Endothelial cell of umbilical vein (primary cell): ENCODE data around the gene MRTFA. TPM values are rescaled to one million over a fixed set of nuclear protein-coding genes. Genes with fewer than 3 reads are reported as not detected.

ENCODE experiments used
- BruUV-seq: library from RNA; stranded (reverse); fragments of 400-500 nt; replicated peaks from 2 replicates; lab custom pipeline; 2021; lab: Mats Ljungman, UMichigan
- CTCF ChIA-PET: fragments of 300-600, 350-600 bp; sonication (Branson Sonifier 250); formaldehyde crosslinking; loops from one replicate; lab custom pipeline; 2021; ENCODE audit warnings: antibody characterized with exemption, inconsistent platforms; lab: Charles Lee
- POLR2A ChIA-PET: fragments of 300-600, 350-600 bp; sonication (Branson Sonifier 250); formaldehyde crosslinking; loops from one replicate; lab custom pipeline; 2021; ENCODE audit warnings: antibody characterized with exemption, inconsistent platforms; lab: Charles Lee
- DNase-seq: peaks from one replicate; pipeline ENCODE4 v3.0.0-alpha.2; 2011; ENCODE audit warnings: low read depth, low spot score
- FAIRE-seq: peaks from 2 replicates; lab custom pipeline; 2011; peaks lifted over from hg19 to GRCh38; lab: Jason Lieb, UNC
- H2AFZ ChIP-seq: 2 replicates; pipeline ENCODE4 v1.6.0; 2012; ENCODE audit warnings: low read depth, low read length, control low read depth, inconsistent platforms
- H3K27ac ChIP-seq: 2 replicates; pipeline ENCODE4 v1.5.1; 2011; ENCODE audit warnings: low read depth, mild to moderate bottlenecking, control low read depth, low read length, moderate library complexity; ENCODE audit not compliant: insufficient read depth
- H3K27me3 ChIP-seq, 2 experiments: 2 replicates each; pipeline versions ENCODE4 v1.6.0 to v1.6.1; 2011; ENCODE audit warnings: low read length in 2 of 2, mixed read lengths in 1 of 2; ENCODE audit not compliant: control insufficient read depth in 2 of 2, insufficient read depth in 2 of 2
- H3K36me3 ChIP-seq, 2 experiments: 2 replicates in 1 of 2; 3 replicates in 1 of 2; pipeline ENCODE4 v1.5.1; 2011; ENCODE audit warnings: low read length in 2 of 2, mild to moderate bottlenecking in 1 of 2, moderate library complexity in 1 of 2; ENCODE audit not compliant: control insufficient read depth in 2 of 2, insufficient read depth in 2 of 2; ENCODE audit errors: extremely low read depth in 1 of 2
- H3K4me1 ChIP-seq: 3 replicates; pipeline ENCODE4 v1.5.1; 2011; ENCODE audit warnings: mild to moderate bottlenecking, low read length; ENCODE audit not compliant: control insufficient read depth, insufficient read depth; ENCODE audit errors: extremely low read depth
- H3K4me2 ChIP-seq: 2 replicates; pipeline ENCODE4 v1.6.1; 2011; ENCODE audit warnings: low read length, control low read depth, mixed read lengths; ENCODE audit not compliant: insufficient read depth
- H3K4me3 ChIP-seq, 3 experiments: fragments of 200-600 bp in 1 of 3; sonication (generic), shearing (Covaris generic) in 1 of 3; replicated peaks in 1 of 3; 2 replicates each; pipeline ENCODE4 v1.5.1; 2011 to 2016; ENCODE audit warnings: control low read depth in 3 of 3, low read length in 3 of 3, mild to moderate bottlenecking in 2 of 3, inconsistent platforms in 1 of 3, low read depth in 1 of 3, moderate library complexity in 1 of 3; ENCODE audit not compliant: insufficient read depth in 1 of 3
- H3K79me2 ChIP-seq: 2 replicates; pipeline ENCODE4 v1.6.0; 2012; ENCODE audit warnings: low read length, inconsistent platforms; ENCODE audit not compliant: control insufficient read depth, insufficient read depth
- H3K9ac ChIP-seq: replicated peaks from 2 replicates; pipeline ENCODE3; 2011; ENCODE audit warnings: low read length, control low read depth; ENCODE audit not compliant: insufficient read depth; ENCODE audit errors: extremely low read depth
- H3K9me1 ChIP-seq: replicated peaks from 3 replicates; pipeline ENCODE4 v1.6.0; 2011; ENCODE audit warnings: mild to moderate bottlenecking, low read length; ENCODE audit not compliant: control insufficient read depth, insufficient read depth; ENCODE audit errors: extremely low read depth
- H3K9me3 ChIP-seq: replicated peaks from 2 replicates; pipeline ENCODE4 v1.5.1; 2012; ENCODE audit warnings: low read length, inconsistent platforms; ENCODE audit not compliant: control insufficient read depth, insufficient read depth
- H4K20me1 ChIP-seq: replicated peaks from 2 replicates; pipeline ENCODE3; 2011; ENCODE audit warnings: mild to moderate bottlenecking, low read length; ENCODE audit not compliant: control insufficient read depth, insufficient read depth; ENCODE audit errors: extremely low read depth
- EZH2 ChIP-seq: IDR thresholded peaks from 2 replicates; pipeline ENCODE4 v1.6.1; 2012; ENCODE audit warnings: borderline replicate concordance, low read depth, mild to moderate bottlenecking, moderate library complexity, low read length, inconsistent platforms; ENCODE audit not compliant: severe bottlenecking
- FOS ChIP-seq: IDR thresholded peaks from 2 replicates; pipeline ENCODE4 v1.6.1; 2011; ENCODE audit warnings: mild to moderate bottlenecking, low read length, moderate library complexity, borderline replicate concordance; ENCODE audit not compliant: insufficient read depth
- GATA2 ChIP-seq: IDR thresholded peaks from 2 replicates; pipeline ENCODE4 v1.7.0; 2011; ENCODE audit warnings: low read depth, mild to moderate bottlenecking, moderate library complexity, mixed read lengths, low read length; ENCODE audit not compliant: insufficient read length, insufficient read depth
- JUN ChIP-seq: IDR thresholded peaks from 2 replicates; pipeline ENCODE4 v1.6.1; 2011; ENCODE audit warnings: borderline replicate concordance, low read depth; ENCODE audit not compliant: insufficient read length, insufficient read depth
- MYC ChIP-seq: IDR thresholded peaks from one replicate; pipeline ENCODE4 v1.6.1; 2011; ENCODE audit warnings: mild to moderate bottlenecking, low read depth, low read length
- POLR2A ChIP-seq: IDR thresholded peaks from 2 replicates; pipeline ENCODE4 v1.6.1; 2012; ENCODE audit warnings: low read depth, mild to moderate bottlenecking, control low read depth, low read length
- POLR2AphosphoS5 ChIP-seq: IDR thresholded peaks from 2 replicates; pipeline ENCODE4 v1.6.1; 2012; ENCODE audit warnings: low read depth, mild to moderate bottlenecking, control low read depth, low read length, moderate library complexity; ENCODE audit not compliant: insufficient read depth
- dilution Hi-C: fragments of 300-500 bp; cut with MboI; formaldehyde crosslinking; loops from one replicate; pipeline ENCODE4 v1.15.0; 2019; ENCODE audit warnings: low sequenced_read_pairs; ENCODE audit not compliant: extremely low pct_ligation_motif_present
- intact Hi-C: fragments of 100-400 bp; cut with micrococcal nuclease; formaldehyde crosslinking; loops from one replicate; pipeline ENCODE4 v1.10.0; 2022
- polyA plus RNA-seq, 4 experiments: library from polyadenylated mRNA; depleted of rRNA in 3 of 4; stranded (reverse) in 3 of 4; unstranded in 1 of 4; fragments of >200 nt; gene quantifications; 2 replicates each; pipeline versions ENCODE4 v1.2.1 to v1.2.3, GENCODE V29; 2011 to 2012; ENCODE audit warnings: missing spikeins in 1 of 4
- total RNA-seq: library from RNA; stranded (reverse); gene quantifications from 2 replicates; pipeline ENCODE4 v1.2.3, GENCODE V29; 2021
- TF ChIP-seq, protein P1 (sequence below): IDR thresholded peaks from 2 replicates; pipeline ENCODE4 v1.6.1; 2011; ENCODE audit not compliant: insufficient read depth, insufficient read length
- TF ChIP-seq, protein P2 (sequence below), 2 donors: IDR thresholded peaks; 1 replicate in 1 of 2; 2 replicates in 1 of 2; pipeline ENCODE4 v1.5.1; 2011; ENCODE audit warnings: low read length in 2 of 2, mild to moderate bottlenecking in 2 of 2, moderate library complexity in 2 of 2, control low read depth in 1 of 2, inconsistent platforms in 1 of 2, low read depth in 1 of 2; ENCODE audit not compliant: insufficient read depth in 1 of 2; ENCODE audit errors: extremely low read depth in 1 of 2

The MRTFA gene
- total and polyA plus RNA-seq, 2 donors (not counting 3 experiments of a cell fraction or from before 2014, with no cell fraction given), result 13.6 to 44.1 TPM

GRCh38 chr22:40444178-40444831, 192.2 kb downstream of the MRTFA start:
- Histone ChIP-seq H4K20me1 (no peaks in the 10 kb centered on the region), H3K4me1 (no peaks in the 10 kb centered on the region), H3K27ac (no peak overlapping the region), H3K79me2 (no peaks in the 10 kb centered on the region), H3K4me3 (no peak overlapping the region), H2AFZ (no peak overlapping the region), H3K27me3 (no peaks in the 10 kb centered on the region), H3K4me2 (no peak overlapping the region), H3K36me3 (no peaks in the 10 kb centered on the region), H3K9me1 (no peaks in the 10 kb centered on the region), H3K9ac (no peak overlapping the region), H3K9me3 (no peaks in the 10 kb centered on the region)
- dilution Hi-C loops (no loop called here), intact Hi-C loops (no loop called here)
- FAIRE-seq, result no peak
- ChIA-PET POLR2A (no interaction called here), CTCF (interaction anchor here (0.6 kb wide), 1 partner anchor 317 kb away, joined by 3 read pairs; no protein-coding TSS in a partner anchor)
- BruUV-seq, result no TSS peak
- no peak for DNase-seq
- no peak for TF ChIP-seq POLR2A

DNA sequence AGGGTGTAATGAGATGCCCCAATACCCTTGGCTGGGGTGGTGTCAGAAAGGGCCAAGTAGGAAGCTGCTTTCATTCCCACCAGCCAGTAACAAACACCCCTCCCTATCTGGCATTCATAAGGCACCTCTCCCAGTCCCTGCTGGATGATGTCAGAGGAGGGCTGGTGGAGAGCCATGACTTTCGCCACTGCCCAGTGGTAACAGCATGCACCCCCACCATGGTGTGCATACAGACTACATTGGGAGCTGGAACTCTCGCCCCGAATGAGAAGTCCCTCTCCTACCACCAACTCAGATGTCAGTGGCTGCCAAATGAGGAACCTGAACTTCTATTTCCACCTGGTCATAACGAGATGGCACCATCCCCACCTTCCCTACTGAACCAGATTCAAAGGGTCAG, 192.8 kb downstream of the MRTFA start:
- Histone ChIP-seq H3K27ac (no peak overlapping the region), H3K9me1 (no peaks in the 10 kb centered on the region), H3K9ac (no peak overlapping the region), H3K9me3 (no peaks in the 10 kb centered on the region), H3K79me2 (no peaks in the 10 kb centered on the region), H2AFZ (no peak overlapping the region), H3K4me3 (no peak overlapping the region), H3K4me2 (no peak overlapping the region), H3K27me3 (no peaks in the 10 kb centered on the region), H4K20me1 (no peaks in the 10 kb centered on the region), H3K4me1 (no peaks in the 10 kb centered on the region), H3K36me3 (no peaks in the 10 kb centered on the region)
- intact Hi-C loops, result no loop called here
- DNase-seq (no peak), FAIRE-seq (no peak)
- ChIA-PET POLR2A (no interaction called here), CTCF (interaction anchor here (0.6 kb wide), 2 partner anchors 49 to 318 kb away, joined by 3 to 5 read pairs; no protein-coding TSS in a partner anchor)
- no TSS peak for BruUV-seq
- TF ChIP-seq FOS, result no peak
- TF ChIP-seq, protein P1, sequence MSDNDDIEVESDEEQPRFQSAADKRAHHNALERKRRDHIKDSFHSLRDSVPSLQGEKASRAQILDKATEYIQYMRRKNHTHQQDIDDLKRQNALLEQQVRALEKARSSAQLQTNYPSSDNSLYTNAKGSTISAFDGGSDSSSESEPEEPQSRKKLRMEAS, result no peak
- TF ChIP-seq EZH2, result no peak
- TF ChIP-seq GATA2, result no peak
- no peak for TF ChIP-seq POLR2AphosphoS5
- no peak for TF ChIP-seq JUN
- TF ChIP-seq, protein P2, sequence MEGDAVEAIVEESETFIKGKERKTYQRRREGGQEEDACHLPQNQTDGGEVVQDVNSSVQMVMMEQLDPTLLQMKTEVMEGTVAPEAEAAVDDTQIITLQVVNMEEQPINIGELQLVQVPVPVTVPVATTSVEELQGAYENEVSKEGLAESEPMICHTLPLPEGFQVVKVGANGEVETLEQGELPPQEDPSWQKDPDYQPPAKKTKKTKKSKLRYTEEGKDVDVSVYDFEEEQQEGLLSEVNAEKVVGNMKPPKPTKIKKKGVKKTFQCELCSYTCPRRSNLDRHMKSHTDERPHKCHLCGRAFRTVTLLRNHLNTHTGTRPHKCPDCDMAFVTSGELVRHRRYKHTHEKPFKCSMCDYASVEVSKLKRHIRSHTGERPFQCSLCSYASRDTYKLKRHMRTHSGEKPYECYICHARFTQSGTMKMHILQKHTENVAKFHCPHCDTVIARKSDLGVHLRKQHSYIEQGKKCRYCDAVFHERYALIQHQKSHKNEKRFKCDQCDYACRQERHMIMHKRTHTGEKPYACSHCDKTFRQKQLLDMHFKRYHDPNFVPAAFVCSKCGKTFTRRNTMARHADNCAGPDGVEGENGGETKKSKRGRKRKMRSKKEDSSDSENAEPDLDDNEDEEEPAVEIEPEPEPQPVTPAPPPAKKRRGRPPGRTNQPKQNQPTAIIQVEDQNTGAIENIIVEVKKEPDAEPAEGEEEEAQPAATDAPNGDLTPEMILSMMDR (IDR thresholded peaks at IDR 0.05; ENCODE audit: extremely low read depth in 1 of 2, insufficient read depth in 1 of 2, low read depth in 1 of 2, low read length in 2 of 2), result no peak
- no peak for TF ChIP-seq MYC
- TF ChIP-seq POLR2A, result no peak
- dilution Hi-C loops, result no loop called here
